ENCODE measurements around the gene GALNT9.
A peak's percentile ranks its signal among the peaks of the same experiment; 100 is the strongest.

Gene GALNT9

GRCh38 chr12:132292328-132293319, 36.8 kb downstream of the GALNT9 start:
- DNase-seq: no peak

GRCh38 chr12:132291402-132292175, 37.8 kb downstream of the GALNT9 start:
- no peak for DNase-seq

GRCh38 chr12:132290203-132290540, 39.2 kb downstream of the GALNT9 start:
- no peak for DNase-seq

- no peak for DNase-seq
Measured at GRCh38 chr12:132289356-132290202, 39.8 kb downstream of the GALNT9 start.

GRCh38 chr12:132288516-132289215, 40.7 kb downstream of the GALNT9 start:
- DNase-seq: no peak

GRCh38 chr12:132287391-132288238, 41.8 kb downstream of the GALNT9 start:
- DNase-seq: no peak

- no peak for DNase-seq
Measured at GRCh38 chr12:132286912-132287311, 42.5 kb downstream of the GALNT9 start.

- no peak for DNase-seq
Measured at GRCh38 chr12:132285991-132286681, 43.3 kb downstream of the GALNT9 start.

GRCh38 chr12:132284827-132285741, 44.3 kb downstream of the GALNT9 start:
- DNase-seq: no peak

GRCh38 chr12:132284071-132284826, 45.1 kb downstream of the GALNT9 start:
- no peak for DNase-seq

GRCh38 chr12:132282950-132283771, 46.2 kb downstream of the GALNT9 start:
- peak; percentile 24 for DNase-seq

GRCh38 chr12:132282031-132282949, 47.1 kb downstream of the GALNT9 start:
- no peak for DNase-seq

GRCh38 chr12:132281038-132281437, 48.4 kb downstream of the GALNT9 start:
- no peak for DNase-seq

GRCh38 chr12:132280406-132280805, 49.0 kb downstream of the GALNT9 start:
- DNase-seq: no peak

- DNase-seq: no peak
Measured at GRCh38 chr12:132279930-132280329, 49.5 kb downstream of the GALNT9 start.

GRCh38 chr12:132279184-132279889, 50.1 kb downstream of the GALNT9 start:
- no peak for DNase-seq
